Activated CD4-positive, alpha-beta T cell treated with anti-CD3 and anti-CD28 coated beads for 4 hours (primary cell): ENCODE results near the gene NHLH2.
A peak's percentile ranks its signal among the peaks of the same experiment; 100 is the strongest.

ENCODE experiments used
- DNase-seq, 2 donors: peaks; one replicate each; pipeline ENCODE4 v3.0.0-alpha.2; 2020

Gene NHLH2

GRCh38 chr1:115837740-115838421, 3.0 kb downstream of the NHLH2 start:
- no peak for DNase-seq

GRCh38 chr1:115837341-115837739, 3.6 kb downstream of the NHLH2 start:
- no peak for DNase-seq

GRCh38 chr1:115833856-115834255, 7.1 kb downstream of the NHLH2 start:
- no peak for DNase-seq

GRCh38 chr1:115832651-115833050, 8.3 kb downstream of the NHLH2 start:
- no peak for DNase-seq

GRCh38 chr1:115830963-115831362, 10.0 kb downstream of the NHLH2 start:
- no peak for DNase-seq

GRCh38 chr1:115829947-115830346, 11.0 kb downstream of the NHLH2 start:
- DNase-seq = no peak

- no peak for DNase-seq
Measured at GRCh38 chr1:115829023-115829674, 11.8 kb downstream of the NHLH2 start.

GRCh38 chr1:115828101-115829022, 12.6 kb downstream of the NHLH2 start:
- DNase-seq = no peak

GRCh38 chr1:115827452-115828044, 13.4 kb downstream of the NHLH2 start:
- DNase-seq = no peak

GRCh38 chr1:115826628-115827027, 14.3 kb downstream of the NHLH2 start:
- no peak for DNase-seq

- no peak for DNase-seq
Measured at GRCh38 chr1:115822117-115822516, 18.8 kb downstream of the NHLH2 start.

- no peak for DNase-seq
Measured at GRCh38 chr1:115815694-115816093, 25.2 kb downstream of the NHLH2 start.

- no peak for DNase-seq
Measured at GRCh38 chr1:115814685-115815398, 26.1 kb downstream of the NHLH2 start.

GRCh38 chr1:115813727-115814126, 27.2 kb downstream of the NHLH2 start:
- no peak for DNase-seq

- no peak for DNase-seq
Measured at GRCh38 chr1:115811140-115811828, 29.6 kb downstream of the NHLH2 start.

GRCh38 chr1:115810609-115811008, 30.3 kb downstream of the NHLH2 start:
- no peak for DNase-seq

- DNase-seq = no peak
Measured at GRCh38 chr1:115809847-115810246, 31.1 kb downstream of the NHLH2 start.

- no peak for DNase-seq
Measured at GRCh38 chr1:115809076-115809475, 31.9 kb downstream of the NHLH2 start.

GRCh38 chr1:115807723-115808122, 33.2 kb downstream of the NHLH2 start:
- DNase-seq = peak; percentile 27 to 36

- no peak for DNase-seq
Measured at GRCh38 chr1:115805597-115805996, 35.3 kb downstream of the NHLH2 start.

- DNase-seq = no peak
Measured at GRCh38 chr1:115802416-115802815, 38.5 kb downstream of the NHLH2 start.

- DNase-seq = no peak
Measured at GRCh38 chr1:115797486-115797885, 43.4 kb downstream of the NHLH2 start.
